Measurements from ENCODE around the gene SLC19A1. TPM values are rescaled to one million over a fixed set of nuclear protein-coding genes. Genes with fewer than 3 reads are reported as not detected.
A peak's percentile ranks its signal among the peaks of the same experiment; 100 is the strongest.

SLC19A1 gene
- total and polyA plus RNA-seq, 4 experiments from 2014 or later = 7.4 to 9.8 (median 8.2) TPM

DNA sequence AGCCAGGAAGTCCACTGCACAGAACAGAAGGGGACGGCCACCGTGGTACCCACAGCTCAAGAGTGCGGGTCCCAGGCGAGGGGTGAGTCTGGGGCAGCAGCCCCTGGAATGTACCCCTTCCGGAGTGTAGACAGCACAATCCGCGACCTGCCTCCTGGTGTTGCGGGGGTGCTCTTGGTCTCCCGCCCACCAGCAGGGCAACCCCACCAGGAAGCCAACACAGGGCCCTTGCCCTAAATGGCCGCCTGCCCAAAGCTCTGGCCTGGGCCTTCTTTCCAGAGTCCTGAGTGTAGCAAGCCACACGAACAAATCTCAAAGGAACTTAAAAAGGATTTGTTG lies 1.1 kb upstream of the SLC19A1 start:
- H3K4me3 ChIP-seq (ENCODE audit: low read length in 2 of 2) = no peak overlapping the region
- ChIA-PET CTCF (ENCODE audit: partially characterized antibody) (no interaction called here), POLR2A (ENCODE audit: partially characterized antibody) (interaction anchor here (0.9 to 1.1 kb wide), 3 partner anchors 7 to 11 kb away, joined by 3 to 4 read pairs (median 3); no protein-coding TSS in a partner anchor)
- no peak overlapping the region for H3K27ac ChIP-seq (ENCODE audit: low read depth, low read length)
- no peaks in the 10 kb centered on the region for H3K9me3 Mint-ChIP-seq
- H3K4me1 Mint-ChIP-seq = peaks cover 4 to 26% (median 7%) of the 10 kb centered on the region in 4 donors
- peak overlapping the region in 5 of 7 donors; percentile 6 to 38 (median 22) for H3K27ac Mint-ChIP-seq
- H3K36me3 Mint-ChIP-seq = peaks cover 0 to 2% of the 10 kb centered on the region in 2 donors
- peak overlapping the region; percentile 48 to 74 (median 61) for H3K4me3 Mint-ChIP-seq
- DNase-seq = peak in 1 of 5 donors; percentile 8
- H3K27me3 Mint-ChIP-seq = no peaks in the 10 kb centered on the region
- no peaks in the 10 kb centered on the region for H3K9me3 ChIP-seq (ENCODE audit: control insufficient read depth in 1 of 2, low read length in 2 of 2)
- H3K36me3 ChIP-seq (ENCODE audit: insufficient read depth, low read length) = no peaks in the 10 kb centered on the region
- no peaks in the 10 kb centered on the region for H3K27me3 ChIP-seq (ENCODE audit: insufficient read depth, low read length)
- intact Hi-C loops (cut with micrococcal nuclease) = no loop called here
- peaks cover 17% of the 10 kb centered on the region for H3K4me1 ChIP-seq (ENCODE audit: insufficient read depth, low read length)

DNA sequence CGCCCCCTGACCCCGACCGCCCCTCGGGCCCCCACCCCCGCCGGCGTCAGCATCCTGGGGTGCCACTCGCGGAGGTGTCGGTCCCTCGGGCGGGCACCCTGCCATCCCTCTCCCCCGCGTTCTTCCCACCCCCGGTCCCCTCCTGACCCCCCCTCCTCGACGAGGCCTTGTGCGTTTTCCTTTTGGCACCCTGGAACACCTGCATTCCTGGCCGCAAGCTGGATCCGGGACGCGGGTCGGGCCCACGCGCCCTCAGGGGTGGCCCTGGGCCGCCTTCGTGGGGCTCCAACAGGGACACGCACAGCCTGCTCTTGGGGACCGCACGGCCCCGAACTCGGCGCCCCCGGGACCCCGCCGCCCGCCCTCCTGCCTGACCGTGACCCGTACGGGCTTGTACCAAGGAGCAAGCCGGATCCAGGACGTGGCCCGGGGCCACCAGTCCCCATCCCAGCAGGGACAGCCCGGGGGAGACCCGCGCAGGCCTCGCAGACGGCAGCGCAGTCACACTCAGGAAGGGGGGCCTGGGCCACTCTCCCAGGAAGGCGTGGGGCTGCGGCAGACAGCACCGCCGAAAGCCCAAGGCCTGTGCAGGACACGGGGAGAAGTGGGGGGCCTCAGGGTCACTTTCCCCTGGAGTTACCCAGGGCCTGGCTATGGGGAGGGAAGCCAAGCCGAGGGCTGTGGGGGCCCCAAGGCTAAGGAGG lies 579 bp upstream of the SLC19A1 start:
- peak overlapping the region; percentile 9 for H3K27ac ChIP-seq (ENCODE audit: low read depth, low read length)
- H3K9me3 ChIP-seq (ENCODE audit: control insufficient read depth in 1 of 2, low read length in 2 of 2) = no peaks in the 10 kb centered on the region
- Mint-ChIP-seq H3K36me3 (peaks cover 0 to 2% of the 10 kb centered on the region in 2 donors), H3K4me3 (peak overlapping the region in 3 of 8 donors; percentile 26 to 74 (median 59)), H3K27me3 (no peaks in the 10 kb centered on the region), H3K4me1 (peaks cover 4 to 26% (median 7%) of the 10 kb centered on the region in 4 donors), H3K9me3 (no peaks in the 10 kb centered on the region), H3K27ac (peak overlapping the region in 1 of 7 donors; percentile 63)
- ChIA-PET CTCF (ENCODE audit: partially characterized antibody) (no interaction called here), POLR2A (ENCODE audit: partially characterized antibody) (interaction anchor here (0.9 to 1.1 kb wide), 3 partner anchors 8 to 12 kb away, joined by 3 to 4 read pairs (median 3); no protein-coding TSS in a partner anchor)
- DNase-seq = peak in 1 of 5 donors; percentile 38
- intact Hi-C loops (cut with micrococcal nuclease) = no loop called here
- H3K36me3 ChIP-seq (ENCODE audit: insufficient read depth, low read length) = no peaks in the 10 kb centered on the region
- peaks cover 17% of the 10 kb centered on the region for H3K4me1 ChIP-seq (ENCODE audit: insufficient read depth, low read length)
- peak overlapping the region in 1 of 2 donors; percentile 43 for H3K4me3 ChIP-seq (ENCODE audit: low read length in 2 of 2)
- no peaks in the 10 kb centered on the region for H3K27me3 ChIP-seq (ENCODE audit: insufficient read depth, low read length)

DNA sequence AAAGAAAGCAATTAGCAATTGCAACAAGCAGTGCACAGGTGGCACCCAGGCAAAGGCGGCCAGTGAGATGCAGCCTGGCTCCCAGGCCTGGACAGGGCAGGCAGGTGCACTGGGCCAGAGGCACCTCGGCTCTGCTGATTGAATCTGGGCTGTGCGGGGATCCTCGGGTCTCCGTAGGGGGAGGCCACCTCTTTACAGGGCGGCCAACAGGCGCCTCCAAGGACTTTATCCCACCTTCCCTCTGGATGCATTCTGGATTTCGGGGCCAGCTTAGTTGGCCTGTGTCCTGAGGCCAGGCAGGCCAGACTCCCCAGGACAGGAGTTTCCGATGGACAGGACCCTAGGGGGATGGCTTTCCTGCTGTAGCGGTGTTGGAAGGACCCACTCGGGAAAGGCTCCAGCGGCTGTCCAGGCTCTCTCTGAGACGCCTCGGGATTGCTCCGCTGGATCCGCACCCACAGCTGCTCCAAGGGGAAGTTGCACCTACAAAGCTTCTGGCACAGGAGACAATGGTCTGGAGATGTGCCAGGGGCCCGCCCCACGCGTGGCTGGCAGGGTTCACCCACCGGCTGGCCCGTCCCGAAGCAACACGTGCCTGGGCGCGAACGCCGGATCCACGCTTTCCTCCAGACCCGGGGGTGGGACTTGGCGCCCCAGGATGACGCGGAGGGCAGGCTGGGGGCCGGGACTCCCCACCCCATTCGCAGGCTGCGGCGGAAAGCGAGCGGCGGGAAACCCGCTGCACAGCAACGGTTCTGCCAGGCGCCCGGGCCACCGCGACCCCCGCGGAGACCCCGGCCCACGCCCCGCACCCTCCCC lies 810 bp downstream of the SLC19A1 start:
- H3K9me3 ChIP-seq (ENCODE audit: control insufficient read depth in 1 of 2, low read length in 2 of 2) = no peaks in the 10 kb centered on the region
- peaks cover 0 to 2% of the 10 kb centered on the region in 2 donors for H3K36me3 Mint-ChIP-seq
- H3K4me1 ChIP-seq (ENCODE audit: insufficient read depth, low read length) = peaks cover 17% of the 10 kb centered on the region
- H3K36me3 ChIP-seq (ENCODE audit: insufficient read depth, low read length) = no peaks in the 10 kb centered on the region
- ChIA-PET POLR2A (ENCODE audit: partially characterized antibody) (interaction anchor here (1.2 to 1.3 kb wide), 3 partner anchors 10 to 63 kb away, joined by 3 to 5 read pairs (median 4); no protein-coding TSS in a partner anchor), CTCF (ENCODE audit: partially characterized antibody) (no interaction called here)
- H3K4me1 Mint-ChIP-seq = peaks cover 4 to 26% (median 7%) of the 10 kb centered on the region in 4 donors
- H3K4me3 Mint-ChIP-seq = peak overlapping the region; percentile 66 to 84 (median 79)
- no peaks in the 10 kb centered on the region for H3K27me3 ChIP-seq (ENCODE audit: insufficient read depth, low read length)
- no peaks in the 10 kb centered on the region for H3K27me3 Mint-ChIP-seq
- intact Hi-C loops (cut with micrococcal nuclease) = no loop called here
- H3K27ac Mint-ChIP-seq = peak overlapping the region; percentile 67 to 96 (median 90)
- H3K27ac ChIP-seq (ENCODE audit: low read depth, low read length) = peak overlapping the region; percentile 53
- no peaks in the 10 kb centered on the region for H3K9me3 Mint-ChIP-seq
- H3K4me3 ChIP-seq (ENCODE audit: low read length in 2 of 2) = peak overlapping the region in 1 of 2 donors; percentile 43
- peak; percentile 68 to 83 (median 74) for DNase-seq

DNA sequence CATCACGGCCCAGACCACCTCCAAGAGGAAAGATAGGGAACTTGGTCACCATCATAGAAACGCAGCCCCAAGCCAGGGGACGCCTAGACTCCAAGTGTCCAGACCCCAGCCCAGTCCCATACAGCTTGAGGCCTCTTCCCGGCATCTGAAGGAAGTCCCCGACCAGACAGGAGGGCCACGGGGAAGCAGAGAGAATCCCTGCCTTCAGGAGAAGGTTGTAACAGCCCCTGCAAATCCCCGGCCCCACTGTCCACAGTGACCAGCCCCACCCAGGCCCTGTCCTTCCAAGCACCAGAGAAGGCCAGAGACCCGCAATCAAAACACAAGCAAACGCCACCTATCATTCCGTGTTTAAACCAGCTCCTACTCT lies 1.7 kb downstream of the SLC19A1 start:
- Mint-ChIP-seq H3K4me3 (peak overlapping the region; percentile 66 to 84 (median 79)), H3K9me3 (no peaks in the 10 kb centered on the region), H3K36me3 (peaks cover 3 to 4% of the 10 kb centered on the region in 2 donors), H3K4me1 (peaks cover 4 to 30% (median 9%) of the 10 kb centered on the region in 4 donors), H3K27ac (peak overlapping the region; percentile 67 to 96 (median 90)), H3K27me3 (no peaks in the 10 kb centered on the region)
- Histone ChIP-seq H3K9me3 (ENCODE audit: control insufficient read depth in 1 of 2, low read length in 2 of 2) (no peaks in the 10 kb centered on the region), H3K27me3 (ENCODE audit: insufficient read depth, low read length) (no peaks in the 10 kb centered on the region), H3K27ac (ENCODE audit: low read depth, low read length) (no peak overlapping the region), H3K4me3 (ENCODE audit: low read length in 2 of 2) (no peak overlapping the region), H3K4me1 (ENCODE audit: insufficient read depth, low read length) (peaks cover 17% of the 10 kb centered on the region), H3K36me3 (ENCODE audit: insufficient read depth, low read length) (no peaks in the 10 kb centered on the region)
- intact Hi-C loops (cut with micrococcal nuclease) = no loop called here
- POLR2A ChIA-PET (ENCODE audit: partially characterized antibody) = interaction anchor here (1.3 kb wide), 2 partner anchors 10 to 62 kb away, joined by 4 to 5 read pairs; no protein-coding TSS in a partner anchor
- DNase-seq = peak in 1 of 5 donors; percentile 37
- CTCF ChIA-PET (ENCODE audit: partially characterized antibody) = interaction anchor here (0.5 kb wide), 1 partner anchor 18 kb away, joined by 3 read pairs; no protein-coding TSS in a partner anchor

DNA sequence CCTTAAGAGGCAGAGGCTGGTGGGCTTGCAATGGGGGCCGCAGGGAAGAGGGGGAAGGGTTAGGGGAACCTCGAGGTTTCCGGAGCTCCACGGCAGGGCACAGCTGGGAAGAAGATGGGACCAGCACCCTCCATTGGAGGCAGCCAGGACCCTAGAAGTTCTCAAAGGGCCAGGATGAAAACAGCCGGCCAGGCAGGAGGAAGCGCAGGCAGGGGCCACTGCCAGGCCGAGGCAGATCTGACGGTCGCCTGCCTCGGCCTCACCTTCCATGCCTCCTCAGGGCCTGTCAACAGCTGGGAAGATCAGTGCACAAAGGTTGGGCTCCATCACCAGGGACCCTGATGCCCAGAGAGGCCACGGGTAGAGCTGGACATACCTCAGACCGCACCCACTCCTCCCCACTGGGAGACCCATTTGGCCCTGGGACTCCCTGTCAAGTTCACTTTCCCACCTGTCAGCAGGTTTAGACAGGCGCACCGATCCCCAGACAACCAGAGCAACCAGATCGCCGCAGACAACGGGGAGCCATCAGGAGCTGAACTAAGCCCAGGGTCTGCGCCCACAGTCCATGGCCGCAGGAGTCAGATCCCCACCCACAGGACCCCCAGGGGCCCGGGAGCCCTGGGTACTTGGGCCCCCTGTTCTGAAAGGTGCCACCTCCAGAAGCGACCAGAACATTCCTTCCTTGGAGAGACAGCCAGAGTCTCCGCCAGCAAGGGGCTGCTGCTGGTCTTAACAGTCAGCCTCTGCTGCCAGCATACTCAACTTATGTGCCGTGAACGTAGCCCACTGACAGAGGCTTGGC lies 2.2 kb downstream of the SLC19A1 start:
- H3K9me3 Mint-ChIP-seq = no peaks in the 10 kb centered on the region
- ChIA-PET POLR2A (ENCODE audit: partially characterized antibody) (interaction anchor here (1.3 kb wide), 1 partner anchor 11 kb away, joined by 5 read pairs; no protein-coding TSS in a partner anchor), CTCF (ENCODE audit: partially characterized antibody) (interaction anchor here (0.5 kb wide), 1 partner anchor 19 kb away, joined by 3 read pairs; no protein-coding TSS in a partner anchor)
- peaks cover 3 to 4% of the 10 kb centered on the region in 2 donors for H3K36me3 Mint-ChIP-seq
- H3K4me1 Mint-ChIP-seq = peaks cover 3 to 30% (median 9%) of the 10 kb centered on the region in 4 donors
- Histone ChIP-seq H3K27ac (ENCODE audit: low read depth, low read length) (no peak overlapping the region), H3K27me3 (ENCODE audit: insufficient read depth, low read length) (no peaks in the 10 kb centered on the region), H3K4me1 (ENCODE audit: insufficient read depth, low read length) (peaks cover 17% of the 10 kb centered on the region), H3K9me3 (ENCODE audit: control insufficient read depth in 1 of 2, low read length in 2 of 2) (no peaks in the 10 kb centered on the region), H3K36me3 (ENCODE audit: insufficient read depth, low read length) (no peaks in the 10 kb centered on the region), H3K4me3 (ENCODE audit: low read length in 2 of 2) (no peak overlapping the region)
- DNase-seq = peak in 1 of 5 donors; percentile 33
- H3K4me3 Mint-ChIP-seq = peak overlapping the region; percentile 63 to 84 (median 79)
- H3K27me3 Mint-ChIP-seq = no peaks in the 10 kb centered on the region
- H3K27ac Mint-ChIP-seq = peak overlapping the region in 6 of 7 donors; percentile 19 to 96 (median 54)
- intact Hi-C loops (cut with micrococcal nuclease) = no loop called here

DNA sequence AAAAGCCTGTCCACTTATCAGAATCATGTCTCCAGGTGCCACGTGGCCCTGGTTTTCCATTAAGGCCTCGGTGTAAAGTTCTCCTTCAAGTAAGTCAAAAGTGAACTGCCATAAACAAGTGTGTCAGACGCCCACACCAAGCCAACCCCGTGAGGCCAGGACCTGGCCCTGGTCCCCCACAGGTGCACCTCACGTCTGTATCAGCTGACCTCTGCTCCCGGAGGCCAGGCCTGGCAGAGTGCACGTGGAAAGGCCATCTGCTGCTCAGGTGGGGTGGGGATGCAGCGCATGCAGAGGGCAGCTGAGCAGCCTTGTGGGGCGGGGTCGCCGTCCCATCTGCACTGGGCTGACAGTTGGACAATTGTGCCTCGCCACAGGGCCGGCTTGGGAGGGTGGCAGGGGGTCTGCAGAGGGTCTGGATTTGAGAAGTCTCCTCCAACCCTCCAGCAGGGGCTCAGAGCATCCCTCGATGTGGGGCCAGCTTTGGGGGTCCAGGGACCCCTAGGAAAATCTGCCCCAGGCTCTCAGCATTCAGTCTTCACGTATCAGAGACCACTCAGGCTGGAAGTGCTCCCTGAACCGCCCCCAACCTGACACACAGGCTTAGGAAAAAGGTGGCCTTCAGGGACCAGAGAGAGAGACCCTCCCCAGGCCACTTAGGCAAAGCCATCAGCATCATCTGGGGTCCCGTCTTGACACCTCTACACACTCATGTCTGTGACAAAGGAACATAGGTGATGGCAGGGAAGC lies 3.0 kb downstream of the SLC19A1 start:
- CTCF ChIA-PET (ENCODE audit: partially characterized antibody) = no interaction called here
- no peaks in the 10 kb centered on the region for H3K9me3 ChIP-seq (ENCODE audit: control insufficient read depth in 1 of 2, low read length in 2 of 2)
- POLR2A ChIA-PET (ENCODE audit: partially characterized antibody) = no interaction called here
- Mint-ChIP-seq H3K36me3 (peaks cover 3 to 4% of the 10 kb centered on the region in 2 donors), H3K27me3 (no peaks in the 10 kb centered on the region), H3K4me1 (peaks cover 3 to 27% (median 9%) of the 10 kb centered on the region in 4 donors), H3K27ac (peak overlapping the region in 1 of 7 donors; percentile 55), H3K4me3 (peak overlapping the region in 2 of 8 donors; percentile 2 to 59), H3K9me3 (no peaks in the 10 kb centered on the region)
- intact Hi-C loops (cut with micrococcal nuclease) = no loop called here
- no peak overlapping the region for H3K27ac ChIP-seq (ENCODE audit: low read depth, low read length)
- DNase-seq = no peak
- no peak overlapping the region for H3K4me3 ChIP-seq (ENCODE audit: low read length in 2 of 2)
- H3K27me3 ChIP-seq (ENCODE audit: insufficient read depth, low read length) = no peaks in the 10 kb centered on the region
- H3K36me3 ChIP-seq (ENCODE audit: insufficient read depth, low read length) = no peaks in the 10 kb centered on the region
- H3K4me1 ChIP-seq (ENCODE audit: insufficient read depth, low read length) = peaks cover 17% of the 10 kb centered on the region
